HG02798 (cell line): Measurements from ENCODE around the gene AK6.
A peak's percentile ranks its signal among the peaks of the same experiment; 100 is the strongest.
"Not testable (repeated sequence)": the region's sequence is repeated elsewhere in the genome, so short reads cannot be mapped to it uniquely, and the experiment has no call there.

ENCODE experiments used
- ATAC-seq: cut with Tn5 transposase; IDR thresholded peaks from one replicate; pipeline ENCODE4 v1.9.1; 2021; ENCODE audit warnings: mild to moderate bottlenecking; ENCODE audit not compliant: unreplicated experiment, poor library complexity

The AK6 gene

DNA sequence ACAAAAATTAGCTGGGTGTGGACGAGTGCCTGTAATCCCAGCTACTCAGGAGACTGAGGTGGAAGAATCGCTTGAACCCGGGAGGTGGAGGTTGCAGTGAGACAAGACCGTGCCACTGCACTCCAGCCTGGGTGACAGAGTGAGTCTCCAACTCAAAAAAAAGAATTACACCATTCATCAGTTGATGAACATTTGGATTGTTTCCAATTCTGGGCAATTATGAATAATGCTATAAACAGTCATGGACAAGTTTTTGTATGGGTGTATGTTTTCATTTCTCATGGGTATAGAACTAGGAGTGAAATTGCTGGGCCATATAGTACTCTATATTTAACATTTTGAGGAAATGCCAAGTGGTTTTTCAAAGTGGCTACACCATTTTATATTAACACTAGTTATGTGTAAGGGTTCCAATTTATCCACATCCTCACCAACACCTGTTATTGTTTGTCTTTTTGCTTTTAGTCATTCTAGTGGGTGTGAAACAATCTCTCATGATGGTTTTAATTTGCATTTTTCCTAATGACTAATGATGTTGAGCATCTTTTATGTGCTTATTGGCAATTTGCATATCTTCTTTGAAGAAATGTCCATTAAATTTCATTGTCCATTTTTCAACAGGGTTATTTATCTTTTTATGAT lies 27.7 kb downstream of the AK6 start:
- no peak for ATAC-seq

GRCh38 chr5:69335341-69335935 lies 33.9 kb downstream of the AK6 start:
- ATAC-seq, result no peak

- ATAC-seq, result peak; percentile 66
Measured at GRCh38 chr5:69334793-69335268, 34.5 kb downstream of the AK6 start.

DNA sequence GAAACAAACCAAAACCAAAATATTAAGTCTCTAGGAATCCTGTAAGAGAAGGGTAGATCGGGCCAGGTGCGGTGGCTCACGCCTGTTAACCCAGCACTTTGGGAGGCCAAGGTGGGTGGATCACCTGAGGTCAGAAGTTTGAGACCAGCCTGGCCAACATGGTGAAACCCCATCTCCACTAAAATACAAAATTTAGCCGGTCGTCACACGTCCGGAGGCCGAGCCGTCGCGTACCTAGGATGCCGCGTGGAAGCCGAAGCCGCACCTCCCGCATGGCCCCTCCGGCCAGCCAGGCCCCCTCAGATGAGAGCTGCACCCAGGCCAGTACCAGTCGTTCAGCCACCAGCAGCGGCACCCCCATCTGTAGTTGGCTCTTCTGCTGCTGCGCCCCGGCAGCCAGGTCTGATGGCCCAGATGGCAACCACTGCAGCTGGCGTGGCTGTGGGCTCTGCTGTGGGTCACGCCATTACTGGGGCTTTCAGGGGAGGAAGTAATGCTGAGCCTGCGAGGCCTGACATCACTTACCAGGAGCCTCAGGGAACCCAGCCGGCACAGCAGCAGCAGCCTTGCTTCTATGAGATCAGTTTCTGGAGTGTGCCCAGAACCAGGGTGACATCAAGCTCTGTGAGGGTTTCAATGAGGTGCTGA lies 35.5 kb downstream of the AK6 start:
- ATAC-seq, result not testable (repeated sequence)

DNA sequence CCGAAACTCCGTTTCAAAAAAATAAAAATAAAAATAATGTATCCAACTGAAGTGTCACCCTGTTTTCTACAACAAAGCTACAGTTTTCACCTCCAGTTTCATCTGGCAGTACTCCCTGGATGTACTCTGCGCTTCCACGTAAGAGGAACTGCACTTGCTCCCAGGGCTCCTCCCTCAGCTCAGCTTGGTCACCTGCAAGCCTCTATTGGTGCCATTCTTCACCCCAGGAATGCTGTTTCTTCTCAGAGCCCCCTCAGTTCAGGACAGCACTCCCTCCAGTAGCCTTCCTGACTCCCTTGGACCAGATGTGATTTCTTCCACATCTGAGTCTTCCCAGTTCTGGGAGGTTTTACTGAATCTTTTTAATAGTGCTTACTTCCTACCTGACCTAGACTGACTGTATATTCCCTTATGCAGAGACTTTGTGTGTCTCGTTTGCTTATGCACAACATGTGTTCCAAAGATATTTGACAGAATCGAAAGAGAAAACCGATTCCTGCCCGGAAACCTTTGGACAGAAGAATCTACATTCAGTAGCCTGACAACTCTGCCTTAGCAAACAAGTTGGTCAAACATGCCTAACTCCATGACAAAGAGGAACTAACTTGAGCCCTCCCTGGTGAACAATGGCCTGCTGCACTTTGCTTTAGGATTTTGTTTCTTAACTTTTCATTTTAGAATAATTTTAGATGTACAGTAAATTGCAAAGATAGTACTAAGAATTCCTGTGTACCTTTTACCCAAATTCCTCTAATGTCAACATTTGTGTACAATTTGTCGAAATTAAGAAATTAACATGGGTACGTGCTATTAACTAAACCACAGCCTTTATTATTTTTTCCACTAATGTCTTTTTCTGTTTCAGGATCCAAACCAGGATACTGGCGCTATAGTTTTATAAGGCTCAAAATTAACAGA lies 37.5 kb downstream of the AK6 start:
- ATAC-seq, result no peak

- no peak for ATAC-seq
Measured at GRCh38 chr5:69329905-69330489, 39.3 kb downstream of the AK6 start.

DNA sequence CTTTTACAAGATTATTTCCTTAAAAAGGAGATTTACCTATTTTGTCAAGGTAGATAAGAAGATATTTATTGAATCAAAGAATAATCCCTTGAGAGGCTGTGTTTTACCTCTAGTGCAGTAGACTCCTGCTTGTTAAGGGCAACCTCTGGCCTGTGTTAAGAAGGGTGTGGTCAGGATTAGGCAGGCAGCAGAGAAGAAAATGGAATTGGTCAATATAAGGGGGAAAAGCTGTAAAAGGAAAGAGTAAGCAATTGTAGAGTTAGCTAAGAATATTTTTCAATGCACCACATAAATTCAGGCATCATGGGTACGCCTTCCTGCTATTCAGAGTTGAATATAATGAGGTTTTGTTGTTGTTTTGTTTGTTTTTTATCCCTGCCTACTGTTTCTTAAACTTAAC lies 43.0 kb downstream of the AK6 start:
- no peak for ATAC-seq

- no peak for ATAC-seq
Measured at GRCh38 chr5:69317391-69317790, 51.9 kb downstream of the AK6 start.

- no peak for ATAC-seq
Measured at GRCh38 chr5:69315972-69316371, 53.3 kb downstream of the AK6 start.

DNA sequence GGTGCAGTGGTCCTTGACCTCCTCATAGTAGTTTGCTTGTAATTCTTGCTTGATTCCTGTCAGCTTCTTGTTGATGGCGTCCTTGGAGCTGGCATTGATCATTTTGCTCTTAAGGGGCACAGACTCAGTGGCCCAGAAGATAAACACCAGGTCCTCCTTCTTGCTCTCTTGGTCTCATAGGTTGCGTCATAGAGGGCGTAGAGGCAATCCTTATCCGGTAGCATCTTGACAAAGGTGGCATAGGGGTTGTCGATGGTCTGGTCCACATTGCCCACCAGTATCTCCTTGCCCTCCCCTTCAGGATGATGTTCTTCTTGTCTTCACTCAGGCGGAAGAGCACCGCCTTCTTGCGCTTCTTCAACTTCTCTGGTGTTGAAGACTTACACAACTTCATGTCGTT lies 55.9 kb downstream of the AK6 start:
- no peak for ATAC-seq

GRCh38 chr5:69312459-69313160 lies 56.7 kb downstream of the AK6 start:
- no peak for ATAC-seq

DNA sequence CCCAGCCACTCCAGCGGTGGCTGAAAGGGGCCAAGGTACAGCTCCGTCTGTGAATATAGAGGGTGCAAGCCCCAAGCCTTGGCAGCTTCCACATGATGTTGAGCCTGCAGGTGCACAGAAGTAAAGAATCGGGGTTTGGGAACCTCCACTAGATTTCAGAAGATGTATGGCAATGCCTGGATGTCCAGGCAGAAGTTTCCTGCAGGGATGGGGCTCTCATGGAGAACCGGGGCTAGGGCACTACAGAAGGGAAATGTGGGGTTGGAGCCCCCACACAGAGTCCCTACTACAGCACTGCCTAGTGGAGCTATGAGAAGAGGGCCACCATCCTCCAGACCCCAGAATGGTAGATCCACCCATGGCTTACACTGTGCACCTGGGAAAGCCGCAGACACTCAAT lies 59.9 kb downstream of the AK6 start:
- ATAC-seq, result no peak

GRCh38 chr5:69308046-69308553 lies 61.2 kb downstream of the AK6 start:
- ATAC-seq, result no peak

DNA sequence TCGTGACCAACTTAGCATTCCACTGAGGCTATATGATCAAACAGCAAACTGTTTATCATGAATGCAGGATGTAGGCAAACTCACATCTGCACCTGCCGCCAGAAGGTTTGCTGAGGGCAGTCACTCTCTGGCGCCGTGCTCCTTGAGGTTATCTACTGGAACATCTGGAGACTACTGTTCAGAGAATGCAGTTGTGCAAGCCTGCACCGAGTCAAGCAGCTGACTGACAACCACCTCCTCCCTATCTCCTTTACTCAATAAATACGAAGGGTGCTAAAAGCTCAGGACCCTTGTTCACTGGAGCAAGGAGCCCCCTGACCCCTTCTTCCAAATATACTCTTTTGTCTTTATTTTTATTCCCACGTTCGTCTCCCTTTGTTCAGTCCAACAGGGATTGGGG lies 63.8 kb downstream of the AK6 start:
- no peak for ATAC-seq
